ENCODE measurements around the gene JMJD1C.
A peak's percentile ranks its signal among the peaks of the same experiment; 100 is the strongest.

JMJD1C gene

GRCh38 chr10:63133056-63133820 is 332.5 kb downstream of the JMJD1C start, which contains the start of gene NRBF2:
TSS of gene NRBF2 (plus strand) at chr10:63133328. CDS start at chr10:63133471, 143 bp downstream.
- DNase-seq (ENCODE audit: low read depth, low spot score): peak; percentile 96

- DNase-seq (ENCODE audit: low read depth, low spot score): no peak
These were observed 333.1 kb downstream of the JMJD1C start for GRCh38 chr10:63132651-63133055.

- no peak for DNase-seq (ENCODE audit: low read depth, low spot score)
These were observed 335.9 kb downstream of the JMJD1C start for GRCh38 chr10:63129888-63130287.

GRCh38 chr10:63128443-63128842 is 337.3 kb downstream of the JMJD1C start:
- no peak for DNase-seq (ENCODE audit: low read depth, low spot score)

DNA sequence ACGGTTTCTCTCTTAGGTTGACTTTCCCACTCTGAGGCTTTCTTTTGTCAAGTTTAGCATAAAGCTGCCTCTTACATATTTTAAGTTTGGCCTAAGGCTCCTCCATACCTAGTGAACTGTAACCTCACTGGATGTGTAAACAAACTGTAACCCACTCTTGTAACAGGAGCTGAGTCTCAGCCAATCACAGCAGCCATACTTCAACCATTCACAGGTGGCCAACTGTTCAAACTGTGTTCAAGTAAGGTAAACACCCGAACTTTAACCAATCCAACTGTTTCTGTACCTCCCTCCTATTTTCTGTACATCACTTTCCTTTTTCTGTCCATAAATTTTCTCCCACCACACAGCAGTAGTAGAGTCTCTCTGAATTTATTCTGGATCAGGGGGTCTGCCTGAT is 340.3 kb downstream of the JMJD1C start:
- DNase-seq (ENCODE audit: low read depth, low spot score): no peak

- no peak for DNase-seq (ENCODE audit: low read depth, low spot score)
These were observed 341.9 kb downstream of the JMJD1C start for GRCh38 chr10:63123727-63124362.

DNA sequence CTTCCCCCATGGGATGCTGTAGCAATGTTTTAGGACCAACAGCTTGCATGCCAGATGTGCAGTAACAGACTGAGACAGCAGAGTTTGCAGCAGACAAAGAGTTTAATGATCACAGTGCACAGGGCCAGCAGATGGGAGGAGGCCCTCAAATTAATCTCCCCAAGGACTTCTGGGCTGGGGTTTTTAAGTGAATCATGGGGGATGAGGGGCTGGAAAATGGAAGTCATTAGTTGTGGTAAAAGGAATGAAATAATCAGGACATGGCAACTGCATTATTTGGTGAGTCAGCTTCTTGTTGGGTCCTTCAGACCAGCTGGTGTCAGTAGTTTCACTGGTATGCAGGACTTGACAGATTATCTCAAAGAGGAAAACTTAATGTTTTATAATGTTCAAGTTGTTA is 345.2 kb downstream of the JMJD1C start:
- DNase-seq (ENCODE audit: low read depth, low spot score): no peak

- DNase-seq (ENCODE audit: low read depth, low spot score): no peak
These were observed 346.7 kb downstream of the JMJD1C start for GRCh38 chr10:63119041-63119440.
